Fibroblast of the aortic adventitia (primary cell): ENCODE results near the gene PDXP. TPM values are rescaled to one million over a fixed set of nuclear protein-coding genes. Genes with fewer than 3 reads are reported as not detected.

Source experiments
- DNase-seq: peaks from one replicate; pipeline ENCODE4 v3.0.0-alpha.2; 2010; ENCODE audit warnings: low read depth
- H3K4me3 ChIP-seq: 2 replicates; pipeline ENCODE4 v1.5.1; 2011; ENCODE audit warnings: low read depth, mild to moderate bottlenecking, control low read depth, low read length, moderate library complexity
- total RNA-seq: library from RNA; depleted of rRNA; stranded (reverse); fragments of >200 nt; gene quantifications from 2 replicates; pipeline ENCODE4 v1.2.3, GENCODE V29; 2012; ENCODE audit warnings: low replicate concordance
- TF ChIP-seq, protein P1 (sequence below): IDR thresholded peaks from 2 replicates; pipeline ENCODE4 v1.5.1; 2011; ENCODE audit warnings: mild to moderate bottlenecking, low read length, control low read depth, inconsistent platforms; ENCODE audit not compliant: insufficient read depth

PDXP gene
- total RNA-seq, 1 donor = 7.4 TPM

DNA sequence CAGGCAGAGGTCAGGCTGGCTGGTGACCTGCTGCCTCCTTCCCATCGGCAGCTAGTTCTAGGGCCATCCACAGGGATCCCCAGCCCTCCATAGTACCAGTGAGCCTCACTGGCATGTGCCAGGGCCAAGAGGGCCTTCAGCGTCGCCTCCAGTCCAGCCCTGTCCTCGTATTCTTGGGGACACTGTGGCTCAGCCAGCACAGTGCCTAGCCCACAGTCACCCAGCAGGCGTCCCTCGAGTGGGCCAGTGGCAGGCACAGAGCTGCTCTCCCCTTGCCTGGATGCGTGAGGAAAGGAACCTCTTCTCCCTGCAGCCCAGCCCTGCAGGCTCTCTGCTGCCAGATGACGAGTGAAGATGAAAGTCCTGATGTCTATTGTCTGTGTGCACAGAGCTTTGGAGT is 29.7 kb upstream of the PDXP start:
- TF ChIP-seq, protein P1, sequence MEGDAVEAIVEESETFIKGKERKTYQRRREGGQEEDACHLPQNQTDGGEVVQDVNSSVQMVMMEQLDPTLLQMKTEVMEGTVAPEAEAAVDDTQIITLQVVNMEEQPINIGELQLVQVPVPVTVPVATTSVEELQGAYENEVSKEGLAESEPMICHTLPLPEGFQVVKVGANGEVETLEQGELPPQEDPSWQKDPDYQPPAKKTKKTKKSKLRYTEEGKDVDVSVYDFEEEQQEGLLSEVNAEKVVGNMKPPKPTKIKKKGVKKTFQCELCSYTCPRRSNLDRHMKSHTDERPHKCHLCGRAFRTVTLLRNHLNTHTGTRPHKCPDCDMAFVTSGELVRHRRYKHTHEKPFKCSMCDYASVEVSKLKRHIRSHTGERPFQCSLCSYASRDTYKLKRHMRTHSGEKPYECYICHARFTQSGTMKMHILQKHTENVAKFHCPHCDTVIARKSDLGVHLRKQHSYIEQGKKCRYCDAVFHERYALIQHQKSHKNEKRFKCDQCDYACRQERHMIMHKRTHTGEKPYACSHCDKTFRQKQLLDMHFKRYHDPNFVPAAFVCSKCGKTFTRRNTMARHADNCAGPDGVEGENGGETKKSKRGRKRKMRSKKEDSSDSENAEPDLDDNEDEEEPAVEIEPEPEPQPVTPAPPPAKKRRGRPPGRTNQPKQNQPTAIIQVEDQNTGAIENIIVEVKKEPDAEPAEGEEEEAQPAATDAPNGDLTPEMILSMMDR = no peak

DNA sequence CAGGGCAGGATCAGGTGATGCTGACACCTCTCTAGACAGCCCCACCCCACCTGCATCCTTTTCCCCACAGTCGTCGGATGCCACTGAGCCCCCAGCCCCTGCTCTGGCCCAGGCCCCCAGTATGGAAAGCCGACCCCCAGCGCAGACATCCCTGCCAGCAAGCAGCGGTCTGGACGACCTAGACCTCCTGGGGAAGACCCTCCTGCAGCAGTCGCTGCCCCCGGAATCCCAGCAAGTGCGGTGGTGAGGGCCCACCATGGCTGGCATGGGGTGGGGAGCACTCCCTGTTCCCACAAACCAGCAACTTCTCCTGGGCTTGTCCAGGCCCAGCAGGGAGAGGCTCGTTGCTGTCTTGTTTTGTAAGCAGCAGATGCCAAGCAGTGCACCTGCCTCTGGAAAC is 28.6 kb upstream of the PDXP start:
- DNase-seq = no peak
- TF ChIP-seq, protein P1 = no peak
- H3K4me3 ChIP-seq = no peak overlapping the region

More for the DNA sequence above, 29.7 kb upstream of the PDXP start:
- no peak overlapping the region for H3K4me3 ChIP-seq
- no peak for DNase-seq

DNA sequence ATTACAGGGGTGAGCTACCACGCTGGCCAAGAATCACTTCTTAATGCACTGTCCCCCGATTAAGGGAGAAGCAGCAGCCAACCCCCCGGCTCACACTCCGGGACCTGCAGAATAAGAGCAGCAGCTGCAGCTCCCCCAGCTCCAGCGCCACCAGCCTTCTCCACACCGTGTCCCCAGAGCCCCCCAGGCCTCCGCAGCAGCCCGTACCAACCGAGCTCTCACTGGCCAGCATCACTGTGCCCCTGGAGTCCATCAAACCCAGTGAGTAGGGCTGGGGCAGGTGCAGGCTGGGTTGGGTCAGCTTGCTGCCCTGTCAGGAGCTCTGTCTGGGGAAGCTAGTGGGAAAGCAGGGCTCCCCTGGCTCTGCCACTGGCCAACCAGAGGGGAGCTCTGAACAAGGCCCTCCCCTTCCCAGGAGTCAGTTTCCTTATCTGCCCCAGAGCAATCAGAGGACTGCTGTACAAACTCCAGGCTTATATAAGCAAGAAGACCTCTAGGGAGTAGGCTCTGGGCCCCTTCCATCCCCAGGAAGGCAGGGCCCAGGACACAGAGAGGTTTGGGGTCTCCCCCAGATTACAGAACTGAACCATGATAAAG is 27.6 kb upstream of the PDXP start:
- TF ChIP-seq, protein P1 = no peak
- H3K4me3 ChIP-seq = no peak overlapping the region
- no peak for DNase-seq

DNA sequence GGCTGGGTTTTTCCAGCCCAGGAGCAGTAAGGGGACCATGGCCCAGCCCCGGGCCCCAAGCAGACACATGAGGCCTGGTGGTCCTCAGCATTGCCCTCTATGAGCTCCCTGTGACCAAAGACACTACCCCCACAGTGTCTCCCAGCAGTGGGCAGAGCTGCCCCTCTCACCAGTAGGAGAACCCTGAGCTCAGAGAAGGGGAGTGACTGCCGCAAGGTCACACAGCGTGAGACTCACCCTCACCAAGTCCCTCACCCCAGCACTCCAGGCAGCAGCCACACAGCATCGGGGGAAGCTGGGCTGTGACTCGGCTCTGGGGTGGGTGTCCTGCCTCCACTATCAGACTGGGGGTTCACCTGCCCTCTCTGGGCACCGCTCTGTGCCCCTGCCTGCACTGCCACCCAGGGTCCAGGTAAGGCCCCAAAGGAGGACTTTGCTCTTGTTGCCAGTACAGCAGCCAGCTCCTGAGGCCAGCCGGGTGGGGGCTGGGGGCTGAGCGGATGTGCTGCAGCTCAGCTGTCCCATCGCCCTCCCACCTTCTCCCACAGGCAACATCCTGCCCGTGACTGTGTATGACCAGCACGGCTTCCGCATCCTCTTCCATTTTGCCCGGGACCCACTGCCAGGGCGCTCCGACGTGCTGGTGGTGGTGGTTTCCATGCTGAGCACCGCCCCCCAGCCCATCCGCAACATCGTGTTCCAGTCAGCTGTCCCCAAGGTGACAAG is 26.9 kb upstream of the PDXP start:
- no peak overlapping the region for H3K4me3 ChIP-seq
- TF ChIP-seq, protein P1 = no peak
- DNase-seq = no peak

DNA sequence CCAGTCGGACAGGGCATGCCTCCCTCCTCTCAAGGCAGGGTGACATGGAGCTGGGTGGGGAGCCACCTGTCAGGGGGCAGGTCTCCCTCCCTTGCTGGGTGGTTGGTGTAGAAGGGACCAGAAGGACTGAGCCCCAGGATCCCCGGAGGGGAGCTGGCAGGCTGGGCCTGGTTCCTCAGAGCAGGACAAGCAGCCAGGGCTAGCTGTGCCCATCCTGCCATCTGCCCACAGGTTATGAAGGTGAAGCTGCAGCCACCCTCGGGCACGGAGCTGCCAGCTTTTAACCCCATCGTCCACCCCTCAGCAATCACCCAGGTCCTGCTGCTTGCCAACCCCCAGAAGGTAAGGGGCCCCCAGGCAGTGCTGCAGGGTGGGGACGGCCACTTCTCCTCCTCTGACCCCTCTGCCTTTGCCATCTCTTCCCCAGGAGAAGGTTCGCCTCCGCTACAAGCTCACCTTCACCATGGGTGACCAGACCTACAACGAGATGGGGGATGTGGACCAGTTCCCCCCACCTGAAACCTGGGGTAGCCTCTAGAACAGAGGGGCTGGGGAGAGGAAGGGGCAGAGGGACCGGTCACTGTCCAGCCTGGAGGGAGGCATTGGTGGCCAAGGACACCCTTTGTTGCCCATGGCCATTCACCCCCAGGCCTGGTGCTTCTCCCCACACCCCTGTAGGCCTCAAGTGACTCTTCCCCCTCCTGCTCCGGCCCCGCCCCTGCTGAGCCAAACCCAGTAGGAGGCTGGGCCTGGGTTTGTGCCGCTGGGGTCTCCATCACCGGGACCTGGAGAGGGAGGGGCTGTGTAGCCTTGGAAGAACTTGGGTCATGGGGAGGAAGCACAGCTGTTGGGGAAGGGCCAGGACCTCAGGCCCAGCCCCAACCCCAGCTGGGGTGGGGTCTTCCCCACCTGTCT is 26.1 kb upstream of the PDXP start:
- no peak for DNase-seq
- no peak overlapping the region for H3K4me3 ChIP-seq
- TF ChIP-seq, protein P1 = no peak

DNA sequence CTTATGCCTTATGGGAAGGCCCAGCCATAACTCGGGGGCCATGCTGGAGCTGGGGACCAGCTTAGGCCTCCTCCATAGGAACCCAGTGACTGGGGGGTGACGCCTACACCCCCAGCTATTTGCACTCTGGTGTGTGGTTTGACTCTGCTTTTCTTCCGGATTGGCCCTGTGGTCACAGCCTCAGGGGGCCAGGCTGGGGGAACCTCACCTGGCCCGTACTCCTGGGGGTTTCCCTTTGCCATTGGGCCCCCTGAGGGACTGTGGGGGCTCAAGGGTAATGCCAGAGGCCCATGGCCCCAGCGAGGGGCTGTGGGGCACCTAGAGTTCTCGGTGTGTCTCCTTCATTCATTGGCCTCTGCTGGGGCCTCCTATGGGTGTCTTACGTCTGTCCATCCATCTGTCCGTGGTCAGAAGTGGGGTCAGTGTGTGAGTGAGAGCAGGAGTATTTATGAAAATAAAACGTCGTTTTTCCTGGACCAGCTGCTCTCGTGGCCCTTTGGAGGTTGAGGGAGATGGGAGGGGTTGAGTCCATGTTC is 25.4 kb upstream of the PDXP start:
- TF ChIP-seq, protein P1 = no peak
- DNase-seq = no peak

More for the DNA sequence above, 25.4 kb upstream of the PDXP start:
- no peak overlapping the region for H3K4me3 ChIP-seq
